GM12878 (cell line): ENCODE measurements around the gene NPBWR2. TPM values are rescaled to one million over a fixed set of nuclear protein-coding genes. Genes with fewer than 3 reads are reported as not detected.

ENCODE experiments used
- ATAC-seq: fragments of 200-7000 bp; cut with Tn5 transposase; 3 replicates; pipeline ENCODE4 v1.9.1; 2020; ENCODE audit warnings: mild to moderate bottlenecking, moderate library complexity
- BruUV-seq: library from RNA; stranded (reverse); fragments of 400-500 nt; replicated peaks from 2 replicates; lab custom pipeline; 2021; lab: Mats Ljungman, UMichigan
- CTCF ChIA-PET: fragments of 300-600 bp; sonication (Branson Sonifier 250); formaldehyde crosslinking; extraction: SDS; loops from one replicate; lab custom pipeline; 2021; ENCODE audit warnings: inconsistent platforms; lab: Yijun Ruan, JAX
- POLR2A ChIA-PET: fragments of 350-600 bp; formaldehyde crosslinking; extraction: SDS; loops from one replicate; lab custom pipeline; 2021; ENCODE audit warnings: inconsistent platforms; lab: Charles Lee
- RAD21 ChIA-PET: fragments of 300-600 bp; sonication (Branson Sonifier 250); formaldehyde crosslinking; loops from one replicate; lab custom pipeline; 2023; ENCODE audit warnings: antibody characterized with exemption; ENCODE audit not compliant: unreplicated experiment; lab: Charles Lee
- SMC1A ChIA-PET: fragments of 300-600 bp; sonication (Branson Sonifier 250); formaldehyde crosslinking; loops from one replicate; lab custom pipeline; 2023; ENCODE audit not compliant: unreplicated experiment, uncharacterized antibody; lab: Charles Lee
- DNase-seq: peaks from one replicate; pipeline ENCODE4 v3.0.0-alpha.2; 2011; ENCODE audit warnings: low read depth, low spot score
- FAIRE-seq: peaks from 3 replicates; lab custom pipeline; 2011; peaks lifted over from hg19 to GRCh38; lab: Jason Lieb, UNC
- H2AFZ ChIP-seq: 2 replicates; pipeline ENCODE4 v1.6.0; 2011; ENCODE audit warnings: low read depth, low read length, control low read depth; ENCODE audit not compliant: control insufficient read depth
- H3K27ac ChIP-seq: 2 replicates; pipeline ENCODE4 v1.5.1; 2011; ENCODE audit warnings: control low read depth; ENCODE audit not compliant: control insufficient read depth, insufficient read depth
- H3K27me3 ChIP-seq, 2 experiments: replicated peaks in 1 of 2; 2 replicates each; pipeline versions ENCODE4 v1.6.0 to v1.6.1; 2011; ENCODE audit warnings: low read length in 1 of 2; ENCODE audit not compliant: control insufficient read depth in 2 of 2, insufficient read depth in 2 of 2
- H3K36me3 ChIP-seq, 2 experiments: 2 replicates each; pipeline ENCODE4 v1.5.1; 2011; ENCODE audit warnings: low read length in 1 of 2; ENCODE audit not compliant: control insufficient read depth in 2 of 2, insufficient read depth in 2 of 2
- H3K4me1 ChIP-seq: 2 replicates; pipeline ENCODE4 v1.6.1; 2011; ENCODE audit warnings: mild to moderate bottlenecking, low read length, moderate library complexity, mixed read lengths; ENCODE audit not compliant: control insufficient read depth, insufficient read depth
- H3K4me2 ChIP-seq: 2 replicates; pipeline ENCODE4 v1.6.0; 2011; ENCODE audit warnings: control low read depth; ENCODE audit not compliant: control insufficient read depth, insufficient read depth
- H3K4me3 ChIP-seq: fragments of 200-600 bp; sonication (generic); 2 replicates; pipeline ENCODE4 v1.5.1; 2016
- H3K79me2 ChIP-seq: 2 replicates; pipeline ENCODE4 v1.6.0; 2011; ENCODE audit warnings: low read length; ENCODE audit not compliant: control insufficient read depth, insufficient read depth
- H3K9ac ChIP-seq: 2 replicates; pipeline ENCODE4 v1.8.0; 2011; ENCODE audit warnings: low read length, control low read depth, mixed read lengths; ENCODE audit not compliant: control insufficient read depth, insufficient read depth
- H3K9me3 ChIP-seq: replicated peaks from 3 replicates; pipeline ENCODE4 v1.5.1; 2011; ENCODE audit warnings: mild to moderate bottlenecking, low read length; ENCODE audit not compliant: control insufficient read depth, insufficient read depth
- H4K20me1 ChIP-seq: 2 replicates; pipeline ENCODE4 v1.6.0; 2011; ENCODE audit not compliant: control insufficient read depth, insufficient read depth
- CREB1 ChIP-seq: IDR thresholded peaks from 2 replicates; pipeline ENCODE4 v1.6.1; 2012; ENCODE audit warnings: low read depth, mild to moderate bottlenecking, inconsistent platforms
- IRF3 ChIP-seq: fragments of 450-650 bp; IDR thresholded peaks from 2 replicates; pipeline ENCODE4 v1.6.1; 2014; ENCODE audit warnings: mild to moderate bottlenecking
- MEF2A ChIP-seq: IDR thresholded peaks from 2 replicates; pipeline ENCODE4 v1.6.1; 2011; ENCODE audit warnings: low read depth, mild to moderate bottlenecking, low read length, moderate library complexity; ENCODE audit not compliant: insufficient read depth
- MTA3 ChIP-seq: IDR thresholded peaks from 2 replicates; pipeline ENCODE4 v1.6.1; 2012; ENCODE audit warnings: low read length, inconsistent platforms, borderline replicate concordance
- PRDM15 ChIP-seq: fragments of 450-650 bp; formaldehyde crosslinking; IDR thresholded peaks from 2 replicates; pipeline ENCODE4 v1.4.0; 2020; ENCODE audit warnings: mild to moderate bottlenecking, moderate library complexity
- RB1 ChIP-seq: fragments of 450-650 bp; formaldehyde crosslinking; IDR thresholded peaks from 2 replicates; pipeline ENCODE4 v1.6.1; 2017; ENCODE audit warnings: mild to moderate bottlenecking, borderline replicate concordance
- RFX5 ChIP-seq: IDR thresholded peaks from 2 replicates; pipeline ENCODE4 v1.6.1; 2011; ENCODE audit warnings: low read depth, low read length, improper control_type of control experiment
- TAF1 ChIP-seq: IDR thresholded peaks from 2 replicates; pipeline ENCODE4 v1.6.1; 2011; ENCODE audit warnings: mild to moderate bottlenecking, low read depth, low read length, borderline replicate concordance
- WGBS: methylation state at CpG from one replicate; pipeline ENCODE4 v1.1.6; 2016; ENCODE audit warnings: low lambda C conversion rate; ENCODE audit not compliant: insufficient replicate concordance, insufficient coverage; ENCODE audit errors: missing lambda C conversion rate; 5-methylcytosine and 5-hydroxymethylcytosine counted together
- in situ Hi-C: fragments of 300-500 bp; cut with MboI; formaldehyde crosslinking; loops from 9 replicates; pipeline ENCODE4 v1.14.3; 2018; ENCODE audit warnings: mixed read lengths
- intact Hi-C: fragments of 100-400 bp; cut with micrococcal nuclease; formaldehyde crosslinking; loops from one replicate; pipeline ENCODE4 v1.14.2; 2022; ENCODE audit not compliant: unreplicated experiment
- polyA plus RNA-seq, 11 experiments: library from polyadenylated mRNA; depleted of rRNA in 4 of 11; unstranded in 6 of 11; stranded (reverse) in 5 of 11; fragments of >200 nt; fragmentation: Nextera tagmentation in 4 of 11; fragmentation: Illumina TruSeq in 1 of 11; extraction: Ambion mirVana in 4 of 11; extraction: Trizol in 1 of 11; gene quantifications; 1 replicate in 1 of 11; 2 replicates in 10 of 11; pipeline versions ENCODE4 v1.2.1 to v1.2.3, GENCODE V29; 2011 to 2016; ENCODE audit warnings: inconsistent platforms in 2 of 11, missing spikeins in 2 of 11, low read depth in 1 of 11
- total RNA-seq, 4 experiments: library from RNA; depleted of rRNA in 3 of 4; stranded (reverse); fragments of >200 nt in 3 of 4; fragmentation: Illumina TruSeq in 1 of 4; extraction: Trizol in 1 of 4; gene quantifications; 2 replicates each; pipeline versions ENCODE4 v1.2.1 to v1.2.3, GENCODE V29; 2013 to 2021
- TF ChIP-seq, protein P1 (sequence below): fragments of 150-350 bp; IDR thresholded peaks from 2 replicates; pipeline ENCODE4 v1.6.1; 2016; ENCODE audit warnings: low read depth, low read length

The NPBWR2 gene
- total and polyA plus RNA-seq, 10 of the 15 experiments (the other 5 are each of a cell fraction or from before 2014, with no cell fraction given) = not detected

GRCh38 chr20:64072498-64073063 lies 34.8 kb downstream of the NPBWR2 start:
- FAIRE-seq (no peak), ATAC-seq (no peak), DNase-seq (no peak)
- peaks cover 17% of the 10 kb centered on the region for H3K79me2 ChIP-seq
- H3K4me3 ChIP-seq = no peak overlapping the region
- ChIA-PET POLR2A (interaction anchor here (2.4 kb wide), 1 partner anchor 10 kb away, joined by 6 read pairs; the partner anchor contains the start of gene TCEA2), SMC1A (no interaction called here), CTCF (interaction anchor here (1.2 to 2.8 kb wide), 3 partner anchors 15 to 90 kb away, joined by 3 to 7 read pairs (median 5); no protein-coding TSS in a partner anchor), RAD21 (no interaction called here)
- BruUV-seq = no TSS peak
- H3K9me3 ChIP-seq = no peaks in the 10 kb centered on the region
- in situ Hi-C loops = no loop called here
- H4K20me1 ChIP-seq = no peaks in the 10 kb centered on the region
- WGBS = 54% methylated on average over 14 of the region's 14 CpGs
- no peak overlapping the region for H3K9ac ChIP-seq
- no peaks in the 10 kb centered on the region for H3K27me3 ChIP-seq
- H3K27ac ChIP-seq = no peak overlapping the region
- H3K4me1 ChIP-seq = peaks cover 8% of the 10 kb centered on the region; the same call in 1 of the 2 replicates
- intact Hi-C loops = no loop called here
- H2AFZ ChIP-seq = no peak overlapping the region
- H3K36me3 ChIP-seq = peaks cover 3 to 22% of the 10 kb centered on the region in 2 experiments
- no peak overlapping the region for H3K4me2 ChIP-seq
- TF ChIP-seq TAF1 (no peak), PRDM15 (CRISPR knock-in tag) (no peak), RFX5 (no peak), IRF3 (no peak), MTA3 (no peak), RB1 (no peak), CREB1 (no peak), MEF2A (no peak)
- TF ChIP-seq, protein P1, sequence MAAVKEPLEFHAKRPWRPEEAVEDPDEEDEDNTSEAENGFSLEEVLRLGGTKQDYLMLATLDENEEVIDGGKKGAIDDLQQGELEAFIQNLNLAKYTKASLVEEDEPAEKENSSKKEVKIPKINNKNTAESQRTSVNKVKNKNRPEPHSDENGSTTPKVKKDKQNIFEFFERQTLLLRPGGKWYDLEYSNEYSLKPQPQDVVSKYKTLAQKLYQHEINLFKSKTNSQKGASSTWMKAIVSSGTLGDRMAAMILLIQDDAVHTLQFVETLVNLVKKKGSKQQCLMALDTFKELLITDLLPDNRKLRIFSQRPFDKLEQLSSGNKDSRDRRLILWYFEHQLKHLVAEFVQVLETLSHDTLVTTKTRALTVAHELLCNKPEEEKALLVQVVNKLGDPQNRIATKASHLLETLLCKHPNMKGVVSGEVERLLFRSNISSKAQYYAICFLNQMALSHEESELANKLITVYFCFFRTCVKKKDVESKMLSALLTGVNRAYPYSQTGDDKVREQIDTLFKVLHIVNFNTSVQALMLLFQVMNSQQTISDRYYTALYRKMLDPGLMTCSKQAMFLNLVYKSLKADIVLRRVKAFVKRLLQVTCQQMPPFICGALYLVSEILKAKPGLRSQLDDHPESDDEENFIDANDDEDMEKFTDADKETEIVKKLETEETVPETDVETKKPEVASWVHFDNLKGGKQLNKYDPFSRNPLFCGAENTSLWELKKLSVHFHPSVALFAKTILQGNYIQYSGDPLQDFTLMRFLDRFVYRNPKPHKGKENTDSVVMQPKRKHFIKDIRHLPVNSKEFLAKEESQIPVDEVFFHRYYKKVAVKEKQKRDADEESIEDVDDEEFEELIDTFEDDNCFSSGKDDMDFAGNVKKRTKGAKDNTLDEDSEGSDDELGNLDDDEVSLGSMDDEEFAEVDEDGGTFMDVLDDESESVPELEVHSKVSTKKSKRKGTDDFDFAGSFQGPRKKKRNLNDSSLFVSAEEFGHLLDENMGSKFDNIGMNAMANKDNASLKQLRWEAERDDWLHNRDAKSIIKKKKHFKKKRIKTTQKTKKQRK = no peak
